ENCODE data around the gene C4orf50. TPM values are rescaled to one million over a fixed set of nuclear protein-coding genes. Genes with fewer than 3 reads are reported as not detected.
"Not testable (repeated sequence)": the region's sequence is repeated elsewhere in the genome, so short reads cannot be mapped to it uniquely, and the experiment has no call there.

C4orf50 gene
- total RNA-seq, 1 experiment from 2014 or later: not detected

DNA sequence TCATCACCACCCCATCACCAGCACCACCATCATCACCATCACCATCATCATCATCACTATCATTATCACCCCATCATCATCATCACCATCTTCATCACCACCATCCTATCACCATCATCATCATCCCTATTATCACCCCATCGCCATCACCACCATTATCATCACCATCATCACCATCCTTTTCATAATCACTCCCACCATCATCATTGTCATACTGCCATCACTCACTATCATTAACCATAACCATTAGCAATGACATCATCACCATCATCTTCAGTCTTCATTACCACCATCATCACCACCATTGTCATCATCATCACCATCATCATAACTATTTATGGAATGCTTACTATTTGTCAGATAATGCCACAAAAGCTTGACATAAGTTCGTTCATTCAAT, 161.0 kb downstream of the C4orf50 start:
- no peak overlapping the region for H3K4me3 ChIP-seq
- H3K36me3 ChIP-seq: peaks cover 45% of the 10 kb centered on the region
- H3K9me3 ChIP-seq (replicated peaks): no peaks in the 10 kb centered on the region
- H3K4me1 ChIP-seq: no peaks in the 10 kb centered on the region
- DNase-seq: no peak
- H3K27ac ChIP-seq: no peak overlapping the region
- H3K27me3 ChIP-seq: no peaks in the 10 kb centered on the region

DNA sequence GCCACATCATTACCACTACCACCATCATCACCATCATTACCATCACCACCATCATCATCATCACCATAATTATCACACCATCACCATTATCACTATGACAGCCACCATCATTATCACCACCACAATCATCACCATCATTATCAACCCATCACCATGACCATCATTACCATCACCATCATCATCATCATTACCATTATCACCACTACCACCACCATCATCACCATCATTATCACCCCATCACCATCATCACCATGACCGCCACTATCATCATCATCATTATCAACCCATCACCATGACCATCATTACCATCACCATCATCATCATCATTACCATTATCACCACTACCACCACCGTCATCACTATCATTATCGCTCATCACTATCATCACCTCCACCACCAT, 161.9 kb downstream of the C4orf50 start:
- H3K4me1 ChIP-seq; DNase-seq; H3K27me3 ChIP-seq; H3K27ac ChIP-seq; H3K4me3 ChIP-seq; H3K9me3 ChIP-seq (replicated peaks): not testable (repeated sequence)
- peaks cover 43% of the 10 kb centered on the region for H3K36me3 ChIP-seq

DNA sequence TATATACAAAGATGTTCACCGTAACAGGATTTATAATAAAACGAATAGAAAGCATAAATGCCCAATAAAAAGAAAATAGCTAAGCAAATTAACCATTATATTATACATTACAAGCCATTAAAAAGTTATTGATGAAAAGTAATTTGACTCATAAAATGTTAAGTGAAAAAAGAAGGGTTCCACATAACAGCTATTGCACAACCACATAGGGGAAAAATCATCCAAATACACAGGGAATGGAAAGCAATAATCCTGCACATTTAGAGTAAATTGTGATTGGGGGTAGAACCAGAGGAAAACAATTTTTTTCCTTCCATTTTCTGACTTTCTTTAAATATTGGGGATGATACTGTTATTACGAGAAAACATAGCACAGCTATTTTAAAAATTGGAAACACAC, 163.3 kb downstream of the C4orf50 start:
- H3K4me3 ChIP-seq: no peak overlapping the region
- no peak overlapping the region for H3K27ac ChIP-seq
- H3K36me3 ChIP-seq: peaks cover 38% of the 10 kb centered on the region
- DNase-seq: no peak
- no peaks in the 10 kb centered on the region for H3K4me1 ChIP-seq
- H3K27me3 ChIP-seq: no peaks in the 10 kb centered on the region
- H3K9me3 ChIP-seq (replicated peaks): no peaks in the 10 kb centered on the region

DNA sequence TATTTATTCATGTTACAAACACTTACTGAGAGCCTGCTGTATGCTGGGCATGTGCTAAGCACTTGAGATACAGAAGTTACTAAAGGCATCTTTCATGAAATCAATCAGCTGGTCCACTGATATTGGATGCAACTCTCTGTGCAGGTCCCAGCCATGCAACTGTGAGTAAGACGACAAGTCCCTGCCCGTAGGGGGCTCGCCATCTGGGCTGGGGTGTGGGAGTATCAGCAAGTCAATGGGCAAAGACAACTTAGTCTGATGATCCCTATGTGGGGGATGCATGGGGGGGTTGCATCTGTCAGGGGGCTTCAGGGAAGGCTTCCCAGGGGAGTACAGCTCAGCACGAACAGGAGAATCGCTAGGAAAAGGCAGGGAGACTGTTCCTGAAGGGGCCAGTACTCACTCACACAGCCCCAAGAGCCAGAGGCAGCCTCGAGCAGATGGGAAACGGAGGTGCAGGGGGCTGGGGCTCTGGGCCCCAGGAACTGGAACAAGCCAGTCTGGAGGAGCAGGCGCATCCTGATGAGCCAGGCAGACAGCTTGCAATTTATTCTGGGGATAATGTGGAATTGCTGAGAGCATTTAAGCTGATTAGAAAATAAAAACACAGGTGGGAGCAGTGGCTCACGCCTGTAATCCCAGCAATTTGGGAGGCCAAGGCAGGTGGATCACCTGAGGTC, 165.6 kb downstream of the C4orf50 start:
- peaks cover 41% of the 10 kb centered on the region for H3K36me3 ChIP-seq
- no peak overlapping the region for H3K4me3 ChIP-seq
- no peaks in the 10 kb centered on the region for H3K9me3 ChIP-seq (replicated peaks)
- no peaks in the 10 kb centered on the region for H3K27me3 ChIP-seq
- no peak for DNase-seq
- H3K4me1 ChIP-seq: no peaks in the 10 kb centered on the region
- H3K27ac ChIP-seq: no peak overlapping the region

DNA sequence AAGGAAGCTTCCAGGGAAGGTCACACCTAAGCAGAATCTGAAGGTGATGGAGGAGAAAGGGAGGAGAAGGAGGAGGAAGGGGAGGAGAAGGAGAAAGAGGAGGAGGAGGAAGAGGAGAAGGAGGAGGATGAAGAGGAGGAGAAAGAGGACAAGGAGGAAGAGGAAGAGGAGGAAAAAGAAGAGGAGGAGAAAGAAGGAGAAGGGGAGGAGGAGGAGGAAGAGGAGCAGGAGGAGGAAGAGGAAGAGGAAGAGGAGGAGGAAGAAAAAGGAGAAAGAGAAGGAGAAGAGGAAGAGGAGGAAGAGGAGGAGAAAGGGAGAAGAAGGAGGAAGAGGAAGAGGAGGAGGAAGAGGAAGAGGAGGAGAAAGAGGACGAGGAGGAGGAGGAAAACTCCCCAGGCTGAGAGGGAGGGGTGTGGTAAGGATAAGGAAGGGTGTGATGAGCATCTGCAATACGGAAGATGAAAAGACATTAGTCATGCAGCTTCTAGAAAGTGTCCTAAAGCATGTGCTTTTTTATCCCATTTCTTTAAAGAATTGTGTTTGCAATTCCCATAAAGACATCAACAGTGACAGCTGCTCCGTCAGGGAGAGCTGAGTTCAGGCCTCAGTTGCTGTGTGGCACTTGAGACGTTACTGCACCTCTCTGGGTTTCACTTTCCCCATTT, 166.5 kb downstream of the C4orf50 start:
- H3K4me3 ChIP-seq: no peak overlapping the region
- H3K9me3 ChIP-seq (replicated peaks): no peaks in the 10 kb centered on the region
- no peak for DNase-seq
- no peaks in the 10 kb centered on the region for H3K4me1 ChIP-seq
- peaks cover 48% of the 10 kb centered on the region for H3K36me3 ChIP-seq
- no peak overlapping the region for H3K27ac ChIP-seq
- H3K27me3 ChIP-seq: no peaks in the 10 kb centered on the region

Other genes with a start within 250 kb of the C4orf50 start
- gene CRMP1, start 125.3 kb downstream of the C4orf50 start, total RNA-seq (2014; rRNA removed; shearing (Covaris generic)): 87.0 and 88.0 TPM in 2 replicates
- gene JAKMIP1, start 182.1 kb upstream of the C4orf50 start, total RNA-seq (2014; rRNA removed; shearing (Covaris generic)): not detected in 2 replicates